Panc1 (cell line): ENCODE data around the gene FAM43A.

Source experiments
- CTCF ChIP-seq: fragments of 450-650 bp; IDR thresholded peaks from 2 replicates; pipeline ENCODE4 v1.5.1; 2017; ENCODE audit warnings: mild to moderate bottlenecking
- POLR2AphosphoS5 ChIP-seq: IDR thresholded peaks from 2 replicates; pipeline ENCODE4 v1.6.1; 2012; ENCODE audit warnings: mild to moderate bottlenecking, low read depth, low read length, moderate library complexity

GRCh38 chr3:194725346-194725745 is 39.7 kb downstream of the FAM43A start:
- no peak for TF ChIP-seq POLR2AphosphoS5
- no peak for TF ChIP-seq CTCF
